ENCODE measurements around the gene AEBP2.

GRCh38 chr12:19517583-19517982 lies 78.3 kb downstream of the AEBP2 start:
- TF ChIP-seq CTCF (IDR thresholded peaks at IDR 0.05; ENCODE audit: low read length) = no peak
- no peak for TF ChIP-seq EZH2 (IDR thresholded peaks at IDR 0.05; ENCODE audit: borderline replicate concordance, low read length)
